ENCODE data around the gene LHX1.

DNA sequence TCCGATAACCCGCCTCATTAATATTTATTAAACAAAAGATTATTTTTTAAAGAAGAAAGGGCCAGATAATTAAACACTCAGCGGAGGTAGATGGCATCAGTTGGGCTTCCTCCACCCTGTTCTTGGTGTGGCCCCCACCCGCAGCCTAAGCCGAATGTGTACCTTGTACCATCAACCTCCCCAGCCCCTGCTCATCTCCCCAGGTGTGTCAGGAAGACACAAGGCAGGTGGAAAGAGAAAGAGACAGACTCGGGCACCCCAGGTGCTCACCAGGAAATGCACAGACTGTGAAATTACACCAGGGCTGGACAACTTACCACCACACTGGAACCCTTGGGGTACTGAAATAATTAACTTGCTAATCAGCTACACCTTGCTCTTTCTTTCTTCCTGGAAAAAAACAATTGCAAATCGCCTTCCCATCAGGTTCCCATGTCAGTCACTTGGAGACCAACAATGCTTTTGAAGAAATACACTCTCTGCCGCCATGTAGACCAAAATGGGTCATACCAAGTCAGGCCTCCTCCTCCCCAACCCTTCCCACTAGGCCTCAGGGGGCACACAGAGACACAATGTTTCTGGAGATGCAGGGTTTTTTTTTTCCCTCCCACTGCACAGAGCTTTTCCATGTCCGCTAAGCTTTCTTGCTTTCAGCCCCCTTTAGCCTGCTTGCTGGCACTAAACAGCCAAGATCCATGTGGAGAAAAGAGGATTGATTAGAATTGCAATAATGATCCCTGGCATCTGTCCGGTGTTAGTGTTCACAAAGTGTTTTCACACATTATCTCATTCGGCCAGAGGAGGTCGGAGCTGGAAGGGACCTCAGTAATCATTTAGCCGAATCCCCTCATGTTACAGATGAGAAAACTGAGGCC lies 8.6 kb upstream of the LHX1 start:
- TF ChIP-seq, protein P1, sequence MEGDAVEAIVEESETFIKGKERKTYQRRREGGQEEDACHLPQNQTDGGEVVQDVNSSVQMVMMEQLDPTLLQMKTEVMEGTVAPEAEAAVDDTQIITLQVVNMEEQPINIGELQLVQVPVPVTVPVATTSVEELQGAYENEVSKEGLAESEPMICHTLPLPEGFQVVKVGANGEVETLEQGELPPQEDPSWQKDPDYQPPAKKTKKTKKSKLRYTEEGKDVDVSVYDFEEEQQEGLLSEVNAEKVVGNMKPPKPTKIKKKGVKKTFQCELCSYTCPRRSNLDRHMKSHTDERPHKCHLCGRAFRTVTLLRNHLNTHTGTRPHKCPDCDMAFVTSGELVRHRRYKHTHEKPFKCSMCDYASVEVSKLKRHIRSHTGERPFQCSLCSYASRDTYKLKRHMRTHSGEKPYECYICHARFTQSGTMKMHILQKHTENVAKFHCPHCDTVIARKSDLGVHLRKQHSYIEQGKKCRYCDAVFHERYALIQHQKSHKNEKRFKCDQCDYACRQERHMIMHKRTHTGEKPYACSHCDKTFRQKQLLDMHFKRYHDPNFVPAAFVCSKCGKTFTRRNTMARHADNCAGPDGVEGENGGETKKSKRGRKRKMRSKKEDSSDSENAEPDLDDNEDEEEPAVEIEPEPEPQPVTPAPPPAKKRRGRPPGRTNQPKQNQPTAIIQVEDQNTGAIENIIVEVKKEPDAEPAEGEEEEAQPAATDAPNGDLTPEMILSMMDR (IDR thresholded peaks at IDR 0.05; ENCODE audit: low read depth, low read length, missing input control): no peak
- TF ChIP-seq YY1 (IDR thresholded peaks at IDR 0.05): no peak
- no peak for TF ChIP-seq ZBTB33 (IDR thresholded peaks at IDR 0.05)
